ENCODE measurements around the gene TEAD4.
"Not testable (repeated sequence)": the region's sequence is repeated elsewhere in the genome, so short reads cannot be mapped to it uniquely, and the experiment has no call there.

Gene TEAD4

GRCh38 chr12:3054374-3054773 is 95.2 kb downstream of the TEAD4 start:
- no peak for DNase-seq

GRCh38 chr12:3055026-3055703 is 96.0 kb downstream of the TEAD4 start:
- no peak for DNase-seq

GRCh38 chr12:3055704-3056467 is 96.7 kb downstream of the TEAD4 start:
- no peak for DNase-seq

- no peak for DNase-seq
Observed at GRCh38 chr12:3061059-3061458, 101.9 kb downstream of the TEAD4 start.

- DNase-seq, result no peak
Observed at GRCh38 chr12:3061501-3062215, 102.5 kb downstream of the TEAD4 start.

- DNase-seq, result no peak
Observed at GRCh38 chr12:3065300-3065699, 106.1 kb downstream of the TEAD4 start.

GRCh38 chr12:3065846-3066245 is 106.6 kb downstream of the TEAD4 start:
- not testable (repeated sequence) for DNase-seq

- DNase-seq, result no peak
Observed at GRCh38 chr12:3069714-3070113, 110.5 kb downstream of the TEAD4 start.

GRCh38 chr12:3071107-3071506 is 111.9 kb downstream of the TEAD4 start:
- DNase-seq, result no peak

GRCh38 chr12:3071710-3072109 is 112.5 kb downstream of the TEAD4 start:
- no peak for DNase-seq

- DNase-seq, result peak; percentile 80
Observed at GRCh38 chr12:3073438-3074250, 114.4 kb downstream of the TEAD4 start.

- DNase-seq, result no peak
Observed at GRCh38 chr12:3075315-3075714, 116.1 kb downstream of the TEAD4 start.

GRCh38 chr12:3076730-3077571 is 117.8 kb downstream of the TEAD4 start, which contains the start of gene TSPAN9:
Gene TSPAN9 (plus strand): TSS chr12:3077379. CDS start chr12:3201194, 123,815 bp downstream.
- peak; percentile 36 for DNase-seq

- DNase-seq, result no peak
Observed at GRCh38 chr12:3077572-3078081, 118.4 kb downstream of the TEAD4 start.

GRCh38 chr12:3078086-3078820 is 119.1 kb downstream of the TEAD4 start:
- DNase-seq, result no peak

GRCh38 chr12:3081091-3081490 is 121.9 kb downstream of the TEAD4 start:
- DNase-seq, result no peak

GRCh38 chr12:3081886-3082285 is 122.7 kb downstream of the TEAD4 start:
- no peak for DNase-seq

GRCh38 chr12:3083241-3083920 is 124.2 kb downstream of the TEAD4 start:
- no peak for DNase-seq

- DNase-seq, result no peak
Observed at GRCh38 chr12:3083921-3084347, 124.7 kb downstream of the TEAD4 start.

- DNase-seq, result no peak
Observed at GRCh38 chr12:3084742-3085141, 125.5 kb downstream of the TEAD4 start.
